HCT116 (cell line): ENCODE measurements around the gene HSPA1A. TPM values are rescaled to one million over a fixed set of nuclear protein-coding genes. Genes with fewer than 3 reads are reported as not detected.
"Not testable (repeated sequence)": the region's sequence is repeated elsewhere in the genome, so short reads cannot be mapped to it uniquely, and the experiment has no call there.

Experiments used
- ATAC-seq: fragments of 200-7000 bp; cut with Tn5 transposase; 2 replicates; pipeline ENCODE4 v1.9.1; 2020; ENCODE audit warnings: mild to moderate bottlenecking, moderate library complexity
- BruUV-seq: library from RNA; stranded (reverse); fragments of 400-500 nt; replicated peaks from 2 replicates; lab custom pipeline; 2021; lab: Mats Ljungman, UMichigan
- CTCF ChIA-PET: fragments of 300-600 bp; sonication (Branson Sonifier 250); formaldehyde crosslinking; loops from one replicate; lab custom pipeline; 2021; ENCODE audit warnings: antibody characterized with exemption; lab: Charles Lee
- POLR2A ChIA-PET: fragments of 300-600, 350-600 bp; sonication (Branson Sonifier 250); formaldehyde crosslinking; loops from one replicate; lab custom pipeline; 2021; ENCODE audit warnings: antibody characterized with exemption; lab: Charles Lee
- RAD21 ChIA-PET, 2 experiments: fragments of 300-600 bp; sonication (Branson Sonifier 250); formaldehyde crosslinking; loops; one replicate each; lab custom pipeline; 2023; ENCODE audit warnings: low total read pairs in 2 of 2; ENCODE audit not compliant: uncharacterized antibody in 2 of 2, unreplicated experiment in 2 of 2, low non-redundant PET in 1 of 2; lab: Charles Lee
- DNase-seq: peaks from one replicate; pipeline ENCODE4 v3.0.0-alpha.2; 2010; ENCODE audit warnings: low read depth, low spot score
- H2AFZ ChIP-seq: fragments of 200-600 bp; shearing (Covaris generic), sonication (generic); 2 replicates; pipeline ENCODE4 v1.6.1; 2017; ENCODE audit warnings: low read depth, mixed run types, mixed read lengths, antibody characterized with exemption, low read length; ENCODE audit not compliant: poor library complexity, severe bottlenecking
- H3K27ac ChIP-seq: 2 replicates; pipeline ENCODE4 v1.5.1; 2012; ENCODE audit warnings: low read depth, low read length
- H3K27me3 ChIP-seq: fragments of 200-600 bp; sonication (generic); 2 replicates; pipeline ENCODE4 v1.6.1; 2016; ENCODE audit warnings: mixed run types, low read length, mixed read lengths; ENCODE audit not compliant: insufficient read depth
- H3K36me3 ChIP-seq, 2 experiments: fragments of 200-500 bp in 1 of 2; fragments of 200-600 bp in 1 of 2; sonication (Bioruptor generic) in 1 of 2; sonication (generic) in 1 of 2; 2 replicates each; pipeline versions ENCODE4 v1.5.1 to v1.6.1; 2014 to 2016; ENCODE audit warnings: low read length in 2 of 2, inconsistent platforms in 1 of 2, mixed read lengths in 1 of 2, mixed run types in 1 of 2; ENCODE audit not compliant: insufficient read depth in 2 of 2, control insufficient read depth in 1 of 2
- H3K4me1 ChIP-seq, 2 experiments: fragments of 200-600 bp in 1 of 2; sonication (generic) in 1 of 2; 2 replicates each; pipeline versions ENCODE4 v1.5.1 to v1.6.1; 2012 to 2017; ENCODE audit warnings: low read length in 2 of 2, inconsistent platforms in 1 of 2, mild to moderate bottlenecking in 1 of 2, mixed read lengths in 1 of 2, mixed run types in 1 of 2, moderate library complexity in 1 of 2; ENCODE audit not compliant: insufficient read depth in 2 of 2, control insufficient read depth in 1 of 2
- H3K4me2 ChIP-seq: fragments of 200-600 bp; sonication (generic); 2 replicates; pipeline ENCODE4 v1.6.1; 2017; ENCODE audit warnings: mixed run types, low read length, mixed read lengths
- H3K4me3 ChIP-seq, 2 experiments: fragments of 200-600 bp in 1 of 2; sonication (generic) in 1 of 2; replicated peaks in 1 of 2; 2 replicates each; pipeline ENCODE4 v1.5.1; 2011 to 2016; ENCODE audit warnings: low read length in 2 of 2, control low read depth in 1 of 2, low read depth in 1 of 2, mild to moderate bottlenecking in 1 of 2, mixed read lengths in 1 of 2, mixed run types in 1 of 2
- H3K79me2 ChIP-seq: fragments of 200-600 bp; sonication (generic); 2 replicates; pipeline ENCODE4 v1.6.1; 2017; ENCODE audit warnings: mild to moderate bottlenecking, mixed run types, low read length, moderate library complexity, mixed read lengths; ENCODE audit not compliant: insufficient read depth
- H3K9ac ChIP-seq: fragments of 200-600 bp; sonication (generic); 2 replicates; pipeline ENCODE4 v1.6.1; 2016; ENCODE audit warnings: low read length, mixed read lengths
- H3K9me2 ChIP-seq: fragments of 200-600 bp; sonication (generic), shearing (Covaris generic); 2 replicates; pipeline ENCODE4 v1.6.1; 2017; ENCODE audit warnings: mixed run types, mild to moderate bottlenecking, moderate library complexity; ENCODE audit not compliant: insufficient read depth
- H3K9me3 ChIP-seq, 2 experiments: fragments of 200-500 bp in 1 of 2; fragments of 200-600 bp in 1 of 2; sonication (Bioruptor generic) in 1 of 2; sonication (generic) in 1 of 2; 2 replicates each; pipeline ENCODE4 v1.6.1; 2014 to 2017; ENCODE audit warnings: low read length in 2 of 2, mixed read lengths in 2 of 2, inconsistent platforms in 1 of 2, low read depth in 1 of 2, mild to moderate bottlenecking in 1 of 2, mixed run types in 1 of 2, moderate library complexity in 1 of 2; ENCODE audit not compliant: control insufficient read depth in 1 of 2, insufficient read depth in 1 of 2
- H4K20me1 ChIP-seq: fragments of 200-600 bp; sonication (generic), shearing (Covaris generic); 2 replicates; pipeline ENCODE4 v1.6.1; 2017; ENCODE audit warnings: mixed run types, mild to moderate bottlenecking, moderate library complexity; ENCODE audit not compliant: insufficient read depth
- EGR1 ChIP-seq: IDR thresholded peaks from 2 replicates; pipeline ENCODE4 v1.6.1; 2012; ENCODE audit warnings: low read depth
- MAX ChIP-seq: IDR thresholded peaks from 2 replicates; pipeline ENCODE4 v1.6.1; 2012
- intact Hi-C: fragments of 100-400 bp; cut with micrococcal nuclease; formaldehyde crosslinking; loops from 2 replicates; pipeline ENCODE4 v1.10.0; 2022
- total RNA-seq: library from RNA; stranded (reverse); gene quantifications from one replicate; pipeline ENCODE4 v1.2.1, GENCODE V29; 2021; ENCODE audit not compliant: unreplicated experiment

HSPA1A gene
- total RNA-seq, 1 experiment from 2014 or later = 5.0 TPM

- TF ChIP-seq MAX = no peak
Observed at GRCh38 chr6:31837369-31838113, 22.2 kb downstream of the HSPA1A start (continued).

- RAD21 ChIA-PET, H2AFZ ChIP-seq, DNase-seq, BruUV-seq, ATAC-seq, H3K27me3 ChIP-seq, H3K9me2 ChIP-seq, H3K9me3 ChIP-seq, H3K4me3 ChIP-seq, CTCF ChIA-PET: not testable (repeated sequence)
- Histone ChIP-seq H3K4me1 (peaks cover 14 to 39% of the 10 kb centered on the region in 2 experiments; a peak in 3 of 4 replicates), H3K4me2 (peak overlapping the region; percentile 94; the same call in 1 of the 2 replicates), H3K9ac (peak overlapping the region; percentile 100; the same call in 1 of the 2 replicates), H3K79me2 (peaks cover 50% of the 10 kb centered on the region), H3K27ac (peak overlapping the region; percentile 93; the same call in 1 of the 2 replicates), H3K36me3 (peaks cover 24 to 50% of the 10 kb centered on the region in 2 experiments; a peak in 3 of 4 replicates), H4K20me1 (peaks cover 31% of the 10 kb centered on the region)
- POLR2A ChIA-PET = interaction anchor here (0.6 to 2.3 kb wide), 2 partner anchors 47 to 388 kb away, joined by 3 to 6 read pairs; no protein-coding TSS in a partner anchor
- intact Hi-C loops = loop anchor here (10.0 kb wide), 1 partner anchor 293 kb away; the partner anchor contains the start of genes ATP6V1G2, DDX39B and NFKBIL1
Observed at GRCh38 chr6:31838114-31838553, 22.8 kb downstream of the HSPA1A start.

GRCh38 chr6:31838968-31839367 is 23.6 kb downstream of the HSPA1A start:
- TF ChIP-seq EGR1 = no peak
- Histone ChIP-seq H3K9ac (no peak overlapping the region), H3K9me3 (no peaks in the 10 kb centered on the region), H3K4me3 (no peak overlapping the region), H4K20me1 (peaks cover 31% of the 10 kb centered on the region), H3K9me2 (no peaks in the 10 kb centered on the region), H3K4me1 (peaks cover 14 to 32% of the 10 kb centered on the region in 2 experiments; a peak in 3 of 4 replicates), H3K4me2 (no peak overlapping the region), H3K27ac (peak overlapping the region; percentile 17; the same call in 1 of the 2 replicates), H3K27me3 (no peaks in the 10 kb centered on the region), H3K79me2 (peaks cover 50% of the 10 kb centered on the region), H2AFZ (no peak overlapping the region), H3K36me3 (peaks cover 24 to 50% of the 10 kb centered on the region in 2 experiments; a peak in 3 of 4 replicates)
- ChIA-PET POLR2A (interaction anchor here (1.8 to 2.9 kb wide), 3 partner anchors 11 to 48 kb away, joined by 6 to 11 read pairs (median 9); partner anchors contain the start of genes HSPA1B and NEU1), CTCF (no interaction called here), RAD21 (no interaction called here)
- DNase-seq (no peak), ATAC-seq (no peak)
- intact Hi-C loops = loop anchor here (10.0 kb wide), 1 partner anchor 294 kb away; the partner anchor contains the start of genes ATP6V1G2, DDX39B and NFKBIL1
- no TSS peak for BruUV-seq

- H3K27ac ChIP-seq, H3K9me3 ChIP-seq, ATAC-seq, DNase-seq, RAD21 ChIA-PET, CTCF ChIA-PET, H3K9me2 ChIP-seq, H3K9ac ChIP-seq, H3K4me2 ChIP-seq, BruUV-seq, H3K27me3 ChIP-seq, H2AFZ ChIP-seq, H3K4me3 ChIP-seq: not testable (repeated sequence)
- intact Hi-C loops = loop anchor here (10.0 kb wide), 1 partner anchor 295 kb away; the partner anchor contains the start of genes ATP6V1G2, DDX39B and NFKBIL1
- POLR2A ChIA-PET = interaction anchor here (1.1 to 2.9 kb wide), 6 partner anchors 12 to 104 kb away, joined by 3 to 11 read pairs (median 5); partner anchors contain the start of genes HSPA1B, LSM2 and NEU1
- Histone ChIP-seq H3K4me1 (peaks cover 11 to 28% of the 10 kb centered on the region in 2 experiments; a peak in 3 of 4 replicates), H3K36me3 (peaks cover 24 to 50% of the 10 kb centered on the region in 2 experiments; a peak in 3 of 4 replicates), H3K79me2 (peaks cover 49% of the 10 kb centered on the region), H4K20me1 (peaks cover 31% of the 10 kb centered on the region)
Observed at GRCh38 chr6:31839779-31840126, 24.4 kb downstream of the HSPA1A start.
